Measurements from ENCODE around the gene CD53. TPM values are rescaled to one million over a fixed set of nuclear protein-coding genes. Genes with fewer than 3 reads are reported as not detected.
A peak's percentile ranks its signal among the peaks of the same experiment; 100 is the strongest.

Gene CD53
- total RNA-seq, 4 donors from 2014 or later: 2.2 to 7.5 (median 6.0) TPM

- H3K4me3 ChIP-seq: peak overlapping the region in 1 of 4 donors; percentile 29
- no peak overlapping the region for H3K27ac ChIP-seq
- no peaks in the 10 kb centered on the region for H3K27me3 ChIP-seq
- TF ChIP-seq CTCF (IDR thresholded peaks at IDR 0.05 in 4 of 5, conservative IDR thresholded peaks at IDR 0.05 in 1 of 5) (no peak), POLR2A (IDR thresholded peaks at IDR 0.05) (no peak)
- H3K36me3 ChIP-seq: no peaks in the 10 kb centered on the region
- in situ Hi-C loops (cut with MboI; ENCODE audit: low sequenced_read_pairs in 4 of 4): no loop called here
- ATAC-seq: no peak
- no peak for DNase-seq
- intact Hi-C loops (cut with DNase I; ENCODE audit: low total_unique reads): no loop called here
- no peaks in the 10 kb centered on the region for H3K9me3 ChIP-seq
- H3K4me1 ChIP-seq: no peaks in the 10 kb centered on the region
These were observed 1.6 kb downstream of the CD53 start for GRCh38 chr1:110874324-110875215.

GRCh38 chr1:110875216-110875731 lies 2.3 kb downstream of the CD53 start:
- no peaks in the 10 kb centered on the region for H3K36me3 ChIP-seq
- intact Hi-C loops (cut with DNase I; ENCODE audit: low total_unique reads): no loop called here
- no peak overlapping the region for H3K27ac ChIP-seq
- no peaks in the 10 kb centered on the region for H3K4me1 ChIP-seq
- TF ChIP-seq CTCF (IDR thresholded peaks at IDR 0.05 in 4 of 5, conservative IDR thresholded peaks at IDR 0.05 in 1 of 5): no peak
- TF ChIP-seq POLR2A (IDR thresholded peaks at IDR 0.05): no peak
- H3K4me3 ChIP-seq: peak overlapping the region in 1 of 4 donors; percentile 12
- ATAC-seq: no peak
- no peaks in the 10 kb centered on the region for H3K27me3 ChIP-seq
- DNase-seq: no peak
- no peaks in the 10 kb centered on the region for H3K9me3 ChIP-seq
- in situ Hi-C loops (cut with MboI; ENCODE audit: low sequenced_read_pairs in 4 of 4): no loop called here

GRCh38 chr1:110876748-110877341 lies 3.9 kb downstream of the CD53 start:
- TF ChIP-seq POLR2A (IDR thresholded peaks at IDR 0.05): no peak
- no peak for TF ChIP-seq CTCF (IDR thresholded peaks at IDR 0.05 in 4 of 5, conservative IDR thresholded peaks at IDR 0.05 in 1 of 5)
- no peaks in the 10 kb centered on the region for H3K9me3 ChIP-seq
- no peak for ATAC-seq
- no peak for DNase-seq
- intact Hi-C loops (cut with DNase I; ENCODE audit: low total_unique reads) (no loop called here), in situ Hi-C loops (cut with MboI; ENCODE audit: low sequenced_read_pairs in 4 of 4) (no loop called here)
- H3K27me3 ChIP-seq: no peaks in the 10 kb centered on the region
- no peak overlapping the region for H3K27ac ChIP-seq
- no peaks in the 10 kb centered on the region for H3K4me1 ChIP-seq
- H3K4me3 ChIP-seq: no peak overlapping the region
- H3K36me3 ChIP-seq: no peaks in the 10 kb centered on the region

GRCh38 chr1:110877364-110877763 lies 4.4 kb downstream of the CD53 start:
- in situ Hi-C loops (cut with MboI; ENCODE audit: low sequenced_read_pairs in 4 of 4): no loop called here
- intact Hi-C loops (cut with DNase I; ENCODE audit: low total_unique reads): no loop called here
- DNase-seq (no peak), ATAC-seq (no peak)
- Histone ChIP-seq H3K9me3 (no peaks in the 10 kb centered on the region), H3K27ac (no peak overlapping the region), H3K4me3 (no peak overlapping the region), H3K27me3 (no peaks in the 10 kb centered on the region), H3K4me1 (no peaks in the 10 kb centered on the region), H3K36me3 (no peaks in the 10 kb centered on the region)
- TF ChIP-seq POLR2A (IDR thresholded peaks at IDR 0.05) (no peak), CTCF (IDR thresholded peaks at IDR 0.05 in 4 of 5, conservative IDR thresholded peaks at IDR 0.05 in 1 of 5) (no peak)

Measured in gastrocnemius medialis (tissue), 4 donors.